Thyroid gland (tissue), 4 donors: Measurements from ENCODE around the gene FHIP2A.

Source experiments
- POLR2A ChIP-seq, 2 donors: fragments of 450-650 bp; IDR thresholded peaks; one replicate each; pipeline ENCODE4 v1.6.1; 2017; ENCODE audit warnings: antibody characterized with exemption in 2 of 2, mild to moderate bottlenecking in 2 of 2, moderate library complexity in 1 of 2
- TF ChIP-seq, protein P1 (sequence below), 6 experiments: fragments of 200-600 bp in 3 of 6; fragments of 450-650 bp in 3 of 6; sonication (generic) in 3 of 6; IDR thresholded peaks; one replicate each; pipeline ENCODE4 v1.5.1; 2016 to 2019; ENCODE audit warnings: antibody characterized with exemption in 6 of 6, mild to moderate bottlenecking in 2 of 6, inconsistent platforms in 1 of 6, moderate library complexity in 1 of 6

DNA sequence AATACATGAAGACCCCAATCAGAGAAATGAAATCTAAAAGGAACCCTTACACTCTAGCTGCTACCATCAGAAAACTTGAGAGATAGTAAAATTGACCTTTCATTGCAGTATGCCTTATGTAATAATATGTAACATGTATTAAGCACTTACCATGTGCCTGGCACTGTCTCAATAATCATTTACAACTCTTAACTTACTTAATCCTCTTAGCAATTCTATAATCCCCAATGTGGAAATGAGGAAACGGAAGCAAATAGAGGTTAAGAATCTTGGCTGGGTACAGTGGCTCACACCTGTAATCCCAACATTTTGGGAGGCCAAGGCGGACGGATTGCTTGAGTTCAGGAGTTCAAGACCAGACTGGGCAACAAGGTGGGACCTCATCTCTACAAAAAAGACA lies 29.8 kb upstream of the FHIP2A start:
- TF ChIP-seq, protein P1, sequence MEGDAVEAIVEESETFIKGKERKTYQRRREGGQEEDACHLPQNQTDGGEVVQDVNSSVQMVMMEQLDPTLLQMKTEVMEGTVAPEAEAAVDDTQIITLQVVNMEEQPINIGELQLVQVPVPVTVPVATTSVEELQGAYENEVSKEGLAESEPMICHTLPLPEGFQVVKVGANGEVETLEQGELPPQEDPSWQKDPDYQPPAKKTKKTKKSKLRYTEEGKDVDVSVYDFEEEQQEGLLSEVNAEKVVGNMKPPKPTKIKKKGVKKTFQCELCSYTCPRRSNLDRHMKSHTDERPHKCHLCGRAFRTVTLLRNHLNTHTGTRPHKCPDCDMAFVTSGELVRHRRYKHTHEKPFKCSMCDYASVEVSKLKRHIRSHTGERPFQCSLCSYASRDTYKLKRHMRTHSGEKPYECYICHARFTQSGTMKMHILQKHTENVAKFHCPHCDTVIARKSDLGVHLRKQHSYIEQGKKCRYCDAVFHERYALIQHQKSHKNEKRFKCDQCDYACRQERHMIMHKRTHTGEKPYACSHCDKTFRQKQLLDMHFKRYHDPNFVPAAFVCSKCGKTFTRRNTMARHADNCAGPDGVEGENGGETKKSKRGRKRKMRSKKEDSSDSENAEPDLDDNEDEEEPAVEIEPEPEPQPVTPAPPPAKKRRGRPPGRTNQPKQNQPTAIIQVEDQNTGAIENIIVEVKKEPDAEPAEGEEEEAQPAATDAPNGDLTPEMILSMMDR (IDR thresholded peaks at IDR 0.05): no peak
- no peak for TF ChIP-seq POLR2A (IDR thresholded peaks at IDR 0.05)
